ENCODE results near the gene NEU2.
"Not testable (repeated sequence)": the region's sequence is repeated elsewhere in the genome, so short reads cannot be mapped to it uniquely, and the experiment has no call there.

Gene NEU2

GRCh38 chr2:233010569-233011267, 21.8 kb upstream of the NEU2 start:
- no peak for DNase-seq

GRCh38 chr2:233011268-233011650, 21.2 kb upstream of the NEU2 start:
- no peak for DNase-seq

GRCh38 chr2:233011702-233012131, 20.8 kb upstream of the NEU2 start:
- DNase-seq, result no peak

GRCh38 chr2:233012301-233012971, 20.0 kb upstream of the NEU2 start:
- no peak for DNase-seq

- DNase-seq, result no peak
Measured at GRCh38 chr2:233013027-233013461, 19.4 kb upstream of the NEU2 start, which contains the start of gene NGEF. Gene NGEF (minus strand): TSS chr2:233013256. CDS start chr2:232974890, 38,366 bp downstream.

GRCh38 chr2:233013650-233014049, 18.8 kb upstream of the NEU2 start:
- DNase-seq, result no peak

- no peak for DNase-seq
Measured at GRCh38 chr2:233015019-233015645, 17.3 kb upstream of the NEU2 start.

GRCh38 chr2:233017947-233018346, 14.5 kb upstream of the NEU2 start:
- no peak for DNase-seq

- not testable (repeated sequence) for DNase-seq
Measured at GRCh38 chr2:233019610-233020009, 12.9 kb upstream of the NEU2 start.

GRCh38 chr2:233020454-233020853, 12.0 kb upstream of the NEU2 start:
- no peak for DNase-seq

GRCh38 chr2:233021771-233022170, 10.7 kb upstream of the NEU2 start:
- DNase-seq, result no peak

GRCh38 chr2:233022561-233022960, 9.9 kb upstream of the NEU2 start:
- DNase-seq, result no peak

- DNase-seq, result no peak
Measured at GRCh38 chr2:233023007-233023760, 9.3 kb upstream of the NEU2 start.

- DNase-seq, result no peak
Measured at GRCh38 chr2:233023761-233024410, 8.6 kb upstream of the NEU2 start.

GRCh38 chr2:233025706-233026105, 6.8 kb upstream of the NEU2 start:
- DNase-seq, result no peak

GRCh38 chr2:233026198-233026813, 6.2 kb upstream of the NEU2 start:
- DNase-seq, result no peak

- DNase-seq, result no peak
Measured at GRCh38 chr2:233029321-233029720, 3.2 kb upstream of the NEU2 start.

GRCh38 chr2:233031556-233032500, 644 bp upstream of the NEU2 start:
- DNase-seq, result no peak

- no peak for DNase-seq
Measured at GRCh38 chr2:233033672-233034071, 1.2 kb downstream of the NEU2 start.

GRCh38 chr2:233034091-233034882, 1.8 kb downstream of the NEU2 start:
- no peak for DNase-seq

Measured in CD4-positive, alpha-beta T cell treated with Interleukin-21 for 1 hour (primary cell).